Suprapubic skin (tissue), 4 donors: ENCODE measurements around the gene PNPLA2.

Experiments used
- EP300 ChIP-seq: sonication (generic); formaldehyde crosslinking; IDR thresholded peaks from one replicate; pipeline ENCODE4 v1.6.1; 2017; ENCODE audit warnings: antibody characterized with exemption
- POLR2A ChIP-seq, 2 donors: fragments of 450-650 bp; IDR thresholded peaks; one replicate each; pipeline ENCODE4 v1.6.1; 2017; ENCODE audit warnings: antibody characterized with exemption in 2 of 2, mild to moderate bottlenecking in 2 of 2, moderate library complexity in 2 of 2
- POLR2AphosphoS5 ChIP-seq, 3 donors: sonication (generic); formaldehyde crosslinking; IDR thresholded peaks; one replicate each; pipeline ENCODE4 v1.6.1; 2017; ENCODE audit warnings: antibody characterized with exemption in 3 of 3
- TF ChIP-seq, protein P1 (sequence below), 2 donors: fragments of 200-600 bp in 1 of 2; fragments of 450-650 bp in 1 of 2; sonication (generic) in 1 of 2; IDR thresholded peaks; one replicate each; pipeline ENCODE4 v1.5.1; 2016 to 2019; ENCODE audit warnings: antibody characterized with exemption in 2 of 2, mild to moderate bottlenecking in 1 of 2, moderate library complexity in 1 of 2

DNA sequence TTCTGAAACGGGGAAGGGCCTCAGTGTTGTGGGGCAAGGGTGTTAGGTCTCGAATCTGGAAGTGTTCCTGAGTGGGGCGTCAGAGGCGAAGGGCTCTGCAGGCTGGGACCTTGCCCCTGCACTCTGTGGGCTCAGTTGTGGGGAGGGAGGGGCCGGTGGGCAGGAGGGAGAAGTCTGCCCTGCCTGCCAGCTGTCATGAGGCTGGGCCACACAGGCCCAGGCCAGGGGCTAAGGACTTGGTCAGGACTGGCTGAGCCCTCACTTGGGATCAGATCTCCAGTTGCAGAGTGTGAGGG lies 9.1 kb downstream of the PNPLA2 start, which contains the start of gene CRACR2B:
- no peak for TF ChIP-seq POLR2AphosphoS5 (IDR thresholded peaks at IDR 0.05)
- no peak for TF ChIP-seq EP300
- TF ChIP-seq, protein P1, sequence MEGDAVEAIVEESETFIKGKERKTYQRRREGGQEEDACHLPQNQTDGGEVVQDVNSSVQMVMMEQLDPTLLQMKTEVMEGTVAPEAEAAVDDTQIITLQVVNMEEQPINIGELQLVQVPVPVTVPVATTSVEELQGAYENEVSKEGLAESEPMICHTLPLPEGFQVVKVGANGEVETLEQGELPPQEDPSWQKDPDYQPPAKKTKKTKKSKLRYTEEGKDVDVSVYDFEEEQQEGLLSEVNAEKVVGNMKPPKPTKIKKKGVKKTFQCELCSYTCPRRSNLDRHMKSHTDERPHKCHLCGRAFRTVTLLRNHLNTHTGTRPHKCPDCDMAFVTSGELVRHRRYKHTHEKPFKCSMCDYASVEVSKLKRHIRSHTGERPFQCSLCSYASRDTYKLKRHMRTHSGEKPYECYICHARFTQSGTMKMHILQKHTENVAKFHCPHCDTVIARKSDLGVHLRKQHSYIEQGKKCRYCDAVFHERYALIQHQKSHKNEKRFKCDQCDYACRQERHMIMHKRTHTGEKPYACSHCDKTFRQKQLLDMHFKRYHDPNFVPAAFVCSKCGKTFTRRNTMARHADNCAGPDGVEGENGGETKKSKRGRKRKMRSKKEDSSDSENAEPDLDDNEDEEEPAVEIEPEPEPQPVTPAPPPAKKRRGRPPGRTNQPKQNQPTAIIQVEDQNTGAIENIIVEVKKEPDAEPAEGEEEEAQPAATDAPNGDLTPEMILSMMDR (IDR thresholded peaks at IDR 0.05): no peak
- no peak for TF ChIP-seq POLR2A (IDR thresholded peaks at IDR 0.05)
